Activated naive CD4-positive, alpha-beta T cell (primary cell): ENCODE measurements around the gene TFEB.

Experiments
- DNase-seq, 4 experiments: peaks; one replicate each; lab custom pipeline; 2025; lab: John Stamatoyannopoulos, UW

TFEB gene

DNA sequence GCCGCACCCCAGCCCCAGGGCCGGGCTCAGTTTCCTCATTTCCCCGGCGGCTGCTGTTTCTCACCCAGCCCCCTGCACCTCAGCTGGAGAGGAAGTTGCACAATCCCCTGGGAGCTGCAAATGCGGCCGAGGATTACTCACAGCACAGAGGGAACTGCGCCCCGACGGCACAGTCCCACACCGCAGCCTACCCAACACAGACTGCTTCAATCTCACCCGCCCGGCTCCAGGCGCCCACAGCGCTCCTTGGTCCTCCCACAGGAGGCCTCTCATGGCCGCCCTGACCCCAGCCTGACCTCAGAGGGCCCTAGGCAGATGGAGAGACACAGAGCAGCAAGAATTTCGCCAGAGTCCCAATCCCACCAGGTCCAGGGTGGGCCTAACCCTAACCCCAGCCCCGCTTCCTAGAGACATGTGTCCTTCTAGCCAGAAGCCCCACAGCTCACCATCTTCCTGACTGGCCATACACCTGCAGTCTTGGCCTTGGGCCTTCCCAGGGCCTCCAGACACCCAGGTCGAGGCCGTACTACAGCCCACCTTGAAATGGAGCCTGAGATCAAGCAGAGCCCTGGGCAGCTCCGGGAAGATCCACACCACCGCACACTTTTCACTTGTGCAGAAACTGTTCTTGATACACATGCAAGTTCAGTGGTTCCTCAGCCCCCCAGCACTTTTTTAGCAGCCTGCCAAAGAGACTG is 11.7 kb downstream of the TFEB start:
- no peak for DNase-seq

DNA sequence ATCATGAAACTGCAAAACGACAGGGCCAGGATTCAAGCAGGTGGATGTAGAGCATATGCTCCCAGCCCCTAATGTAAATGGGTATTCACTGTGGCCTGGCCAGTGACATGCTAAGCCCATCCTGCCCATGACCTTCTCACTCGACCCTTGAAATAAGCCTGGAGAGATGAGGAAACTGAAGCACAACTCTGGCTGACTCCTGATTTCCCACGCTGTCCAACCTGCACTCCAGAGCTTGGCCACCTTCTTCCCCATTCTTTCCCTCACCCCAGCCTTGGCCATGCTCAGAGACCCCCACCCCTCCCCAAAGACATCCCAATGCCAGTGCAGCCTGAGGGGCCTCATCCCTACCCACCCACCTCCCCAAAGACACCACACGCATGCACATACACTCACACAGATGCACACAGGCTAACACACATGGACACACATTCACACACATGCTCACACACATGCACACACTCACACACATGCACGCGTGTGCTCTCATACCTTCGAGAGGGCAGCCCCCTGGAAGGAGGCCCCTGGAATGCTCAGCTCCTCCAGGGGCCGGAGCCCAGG is 12.4 kb downstream of the TFEB start:
- DNase-seq = no peak

DNA sequence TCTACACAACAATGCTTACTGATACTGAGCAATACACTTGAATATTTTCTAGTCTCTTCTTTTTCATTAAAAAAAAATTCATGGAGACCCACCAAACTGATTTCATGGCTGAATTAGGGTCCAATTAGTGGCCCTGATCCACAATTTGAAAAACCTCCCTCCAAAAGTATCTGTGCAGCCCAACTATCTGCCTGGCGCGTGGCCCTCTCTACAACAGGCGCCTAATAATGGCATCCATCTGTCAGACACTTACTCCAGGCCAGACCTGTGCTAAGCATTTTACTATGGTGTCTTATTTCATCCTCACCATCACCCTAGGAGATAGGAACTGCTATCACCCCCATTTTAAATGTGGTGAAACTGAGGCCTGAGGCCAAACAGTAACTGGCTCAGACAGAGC is 14.0 kb downstream of the TFEB start:
- DNase-seq = no peak

DNA sequence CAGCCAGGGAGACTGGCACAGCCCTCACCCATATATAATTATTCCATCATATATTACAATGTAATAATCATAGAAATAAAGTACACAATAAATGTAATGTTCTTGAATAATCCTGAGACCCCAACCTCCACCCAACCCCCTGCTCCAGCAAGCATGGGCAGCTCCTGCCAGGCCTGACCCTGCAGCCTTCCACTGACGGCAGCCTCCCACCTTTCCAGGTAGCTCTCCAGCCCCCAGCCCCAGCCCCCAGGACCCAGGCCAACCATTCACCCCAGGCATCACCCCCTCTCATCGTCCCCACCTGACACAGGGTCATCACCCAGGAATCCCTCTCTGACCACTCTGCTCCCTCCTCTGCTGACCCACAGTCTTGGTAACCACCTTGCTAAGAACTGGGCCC is 14.6 kb downstream of the TFEB start:
- no peak for DNase-seq

DNA sequence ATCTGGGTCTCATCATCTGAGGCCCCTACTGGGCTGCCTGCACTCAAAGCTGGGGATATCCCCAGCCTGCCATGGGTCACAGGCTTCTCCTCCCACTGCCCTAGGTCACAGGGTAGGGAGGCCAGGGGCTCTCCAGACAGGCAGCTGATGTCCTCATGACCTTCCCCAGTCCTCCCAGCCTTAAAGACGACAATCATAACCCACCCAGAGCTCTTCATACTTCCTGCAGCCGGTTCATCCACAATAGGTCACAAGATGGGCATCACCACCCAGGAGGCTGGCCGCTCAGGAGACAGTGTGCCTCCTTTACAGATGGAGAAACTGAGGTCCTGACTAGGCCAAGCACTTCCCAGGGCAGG is 15.2 kb downstream of the TFEB start:
- no peak for DNase-seq

DNA sequence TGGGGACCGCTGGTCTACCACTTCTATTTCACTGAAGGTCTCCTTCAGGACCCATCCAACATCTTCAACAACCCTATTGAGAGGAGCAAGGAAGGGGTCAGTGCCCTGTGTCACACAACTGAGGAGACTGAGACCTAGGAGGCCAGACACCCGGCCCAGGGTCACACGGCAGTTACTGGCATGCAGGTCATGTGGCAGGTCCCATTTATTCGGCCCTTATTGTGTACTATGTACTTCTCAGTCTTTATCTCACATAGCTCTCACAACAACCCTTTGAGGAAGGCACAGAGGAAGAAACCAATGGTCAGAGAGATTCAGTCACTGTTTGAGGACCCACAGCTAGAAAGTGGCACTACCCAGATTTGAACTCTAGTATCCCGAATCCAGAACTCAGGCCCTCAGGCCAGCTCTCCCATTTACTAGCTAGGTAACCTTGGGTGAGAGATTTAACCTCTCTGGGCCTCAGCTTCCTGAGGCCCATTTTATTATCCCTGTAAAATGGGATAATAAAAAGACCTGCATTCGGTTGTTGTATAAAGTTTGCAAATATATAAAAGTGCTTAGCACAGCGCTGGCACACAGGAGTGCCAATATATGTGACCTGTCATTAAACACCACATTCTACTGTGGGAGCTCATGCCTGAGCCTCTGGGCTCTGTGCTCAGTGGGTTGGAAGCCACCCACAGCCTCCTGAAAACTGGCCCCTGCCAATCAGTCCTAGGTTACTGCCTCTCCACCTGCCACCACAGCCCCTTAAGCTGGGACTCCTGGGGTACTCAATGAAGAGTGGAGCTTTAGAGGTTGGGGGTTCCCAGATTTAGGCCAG is 15.8 kb downstream of the TFEB start:
- DNase-seq = no peak

DNA sequence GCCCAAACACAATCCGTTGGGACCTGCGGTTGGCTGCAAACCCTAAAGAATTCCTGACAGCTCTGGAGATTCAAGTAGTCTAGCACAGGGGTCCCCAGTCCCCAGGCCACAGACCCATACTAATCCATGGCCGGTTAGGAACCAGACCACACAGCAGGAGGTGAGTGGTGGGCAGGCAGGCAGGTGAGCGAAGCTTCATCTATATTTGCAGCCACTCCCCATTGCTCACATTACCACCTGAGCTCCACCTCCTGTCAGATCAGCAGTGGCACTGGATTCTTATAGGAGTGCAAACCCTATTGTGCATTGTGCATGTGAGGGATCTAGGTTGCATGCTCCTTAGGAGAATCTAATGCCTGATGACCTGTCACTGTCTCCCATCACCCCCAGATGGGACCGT is 16.6 kb downstream of the TFEB start:
- no peak for DNase-seq

DNA sequence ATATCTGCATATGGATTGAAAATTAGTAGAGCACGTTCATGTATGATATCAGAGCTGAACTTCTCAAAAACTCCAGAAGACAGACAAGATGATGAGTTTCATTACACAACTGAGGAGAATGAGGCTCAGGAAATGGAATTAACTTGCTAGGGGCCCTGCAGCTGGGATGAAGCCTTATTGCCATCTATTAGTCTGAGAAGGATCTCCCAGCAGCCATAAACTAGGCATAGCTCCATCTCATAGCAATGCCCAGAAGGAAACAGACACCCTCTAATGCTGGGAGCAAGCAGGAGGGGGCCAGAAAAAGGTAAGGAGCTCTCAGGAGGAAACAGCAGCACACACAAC is 18.0 kb downstream of the TFEB start:
- no peak for DNase-seq

DNA sequence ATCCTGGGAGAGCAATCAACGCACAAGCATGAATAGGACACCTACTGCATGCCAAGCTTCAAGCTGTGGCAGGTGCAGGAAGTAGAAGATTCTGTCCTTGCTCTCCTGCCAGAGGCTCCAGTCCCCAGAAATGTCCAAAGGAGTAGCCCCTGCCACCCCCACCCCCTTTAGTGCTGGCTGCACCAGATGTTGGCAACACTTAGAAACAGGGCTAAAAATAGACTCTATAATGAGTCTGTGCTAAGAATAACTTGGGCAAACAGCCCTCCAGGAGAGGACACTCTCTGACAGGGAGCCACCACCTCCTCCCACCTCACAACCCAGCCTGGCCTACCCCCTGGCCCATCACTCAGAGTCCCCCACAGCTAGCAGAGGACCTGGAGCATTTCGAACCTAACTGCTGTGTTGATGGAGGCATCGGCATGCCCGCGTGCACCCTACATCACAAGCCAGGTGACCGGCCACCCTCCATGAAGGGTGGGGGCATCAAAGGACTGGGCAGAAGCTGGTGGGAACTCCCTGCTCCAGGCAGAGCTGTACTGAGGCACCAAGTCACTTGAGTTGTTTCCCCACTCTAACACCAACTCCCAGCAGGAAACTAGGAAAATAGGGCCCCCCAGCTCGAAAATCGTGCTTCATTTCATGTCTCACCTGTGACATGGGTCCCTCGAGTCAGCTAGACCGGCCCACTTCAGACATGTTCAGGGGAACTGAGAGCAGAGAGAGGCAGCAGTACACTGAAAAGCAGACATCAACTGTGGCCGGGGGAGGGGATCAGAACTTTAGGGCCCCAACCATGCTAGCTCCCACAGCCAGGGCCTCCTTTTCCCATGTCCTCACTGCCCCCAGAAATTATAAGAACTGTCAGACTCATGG is 18.7 kb downstream of the TFEB start:
- DNase-seq = no peak

DNA sequence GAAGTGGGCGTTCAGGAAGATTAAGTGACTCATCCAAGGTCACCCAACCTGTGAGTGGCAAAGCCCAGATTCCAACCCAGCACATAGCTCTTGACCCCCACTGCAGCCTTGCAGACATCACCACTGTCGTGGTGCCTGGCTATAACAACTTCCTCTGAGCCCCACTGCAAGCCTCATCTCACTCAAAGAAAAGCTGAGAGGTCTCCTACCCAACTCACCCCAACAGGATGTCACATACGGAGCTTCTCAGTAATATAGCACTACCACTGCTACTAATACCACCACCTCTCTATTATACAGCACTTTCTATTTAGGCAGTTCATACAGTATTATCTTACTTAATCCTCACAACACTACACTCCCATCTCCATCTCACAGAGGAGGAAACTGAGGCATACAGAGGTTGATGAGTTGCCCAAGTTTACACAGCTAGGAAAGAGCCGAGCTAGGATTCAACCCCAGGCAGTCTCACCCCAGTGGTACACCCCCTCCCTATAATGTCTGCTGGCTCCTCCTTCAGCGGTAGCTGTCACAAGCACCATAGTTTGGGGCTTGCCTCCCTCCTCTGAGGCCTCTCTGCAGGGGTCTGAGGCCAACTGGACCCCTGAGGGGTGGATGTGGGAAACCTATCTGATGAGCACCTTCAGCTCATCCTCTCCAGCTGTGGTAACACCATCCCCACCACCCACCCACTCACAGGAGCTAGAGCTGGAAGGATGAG is 19.5 kb downstream of the TFEB start:
- DNase-seq = no peak

DNA sequence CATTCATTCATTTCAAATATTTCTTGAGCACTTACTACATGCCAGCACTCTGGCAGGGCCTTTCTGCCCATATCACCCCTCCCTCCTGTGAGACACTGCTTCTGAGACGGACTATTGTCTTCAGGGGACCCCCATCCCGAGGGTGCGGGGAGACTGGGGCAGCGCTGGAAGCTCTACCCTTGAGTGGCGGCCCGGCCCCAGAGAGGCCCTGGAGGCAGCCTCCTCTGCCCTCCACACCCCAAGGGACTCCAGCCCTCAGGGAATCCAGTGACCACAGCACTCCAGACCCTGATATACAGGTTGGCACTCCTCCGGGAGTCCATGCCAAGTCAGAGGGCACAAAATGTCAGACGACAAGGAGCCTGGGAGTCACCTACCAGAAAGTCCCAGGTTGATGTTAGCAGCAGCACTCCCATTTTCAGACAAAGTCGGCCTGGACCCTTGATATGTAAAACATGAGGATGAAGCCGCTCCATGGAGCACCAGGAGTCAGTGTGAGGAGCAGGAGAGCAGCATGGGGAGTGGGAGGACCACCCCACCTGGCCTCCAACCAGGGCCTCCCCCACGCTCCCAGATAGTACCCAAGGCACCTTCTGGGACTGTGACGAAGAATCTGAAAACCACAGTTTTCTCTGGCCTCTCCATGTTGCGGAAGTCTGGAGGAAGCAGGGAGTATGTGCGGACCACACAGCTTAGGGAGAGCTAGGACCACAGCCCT is 20.7 kb downstream of the TFEB start:
- DNase-seq = no peak

DNA sequence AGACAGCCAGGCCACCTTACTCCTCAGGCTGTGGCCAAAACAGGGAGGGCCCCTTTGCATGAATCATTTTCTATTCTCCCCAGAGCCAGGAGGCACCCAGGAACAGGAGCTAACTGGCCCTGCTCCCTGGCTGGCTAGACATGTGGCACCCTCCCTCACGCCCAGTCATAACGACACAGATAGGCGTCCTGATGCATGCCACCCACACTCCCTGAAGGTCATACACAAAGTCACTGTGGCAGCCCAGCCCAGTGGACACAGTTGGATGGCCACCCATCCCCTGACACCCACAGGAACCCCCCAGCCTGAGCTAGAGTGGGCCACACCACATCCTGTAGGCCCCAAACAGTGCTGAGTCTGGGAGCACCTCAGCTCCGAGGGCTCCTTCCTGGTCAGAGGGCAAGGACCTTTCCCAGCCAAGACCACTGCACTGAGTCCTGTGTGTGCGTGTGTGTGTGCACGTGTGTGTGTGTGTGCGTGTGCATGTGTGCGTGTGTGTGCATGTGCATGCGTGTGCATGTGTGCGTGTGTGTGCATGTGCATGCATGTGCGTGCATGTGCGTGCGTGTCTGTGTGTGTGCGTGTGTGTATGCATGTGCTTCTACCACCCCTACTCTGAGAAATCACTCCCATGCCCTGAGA is 21.6 kb downstream of the TFEB start:
- no peak for DNase-seq

DNA sequence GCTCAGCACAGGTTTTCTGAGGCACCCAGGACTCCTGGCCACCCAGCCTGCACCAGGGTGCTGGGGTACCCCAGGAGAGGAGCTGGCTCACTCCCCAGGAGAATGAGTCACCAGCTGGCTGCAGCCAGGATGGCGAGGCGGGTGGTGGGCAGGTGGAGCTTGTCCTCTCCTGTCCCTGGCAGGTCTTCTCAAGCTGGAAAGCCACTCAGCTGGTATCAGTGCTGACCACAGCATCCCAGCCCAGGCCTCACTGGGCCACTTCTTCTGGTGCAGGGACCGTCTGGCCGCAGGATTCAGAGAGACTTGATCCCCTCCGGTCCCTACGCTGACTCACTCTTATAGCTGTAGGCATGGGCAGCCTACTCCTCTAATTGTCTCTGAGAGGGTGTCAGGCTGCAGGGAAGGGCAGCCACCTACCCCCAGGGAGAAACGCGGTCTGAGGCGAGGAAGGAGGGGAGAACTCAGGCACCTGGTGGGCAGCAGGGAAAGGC is 22.2 kb downstream of the TFEB start:
- no peak for DNase-seq

DNA sequence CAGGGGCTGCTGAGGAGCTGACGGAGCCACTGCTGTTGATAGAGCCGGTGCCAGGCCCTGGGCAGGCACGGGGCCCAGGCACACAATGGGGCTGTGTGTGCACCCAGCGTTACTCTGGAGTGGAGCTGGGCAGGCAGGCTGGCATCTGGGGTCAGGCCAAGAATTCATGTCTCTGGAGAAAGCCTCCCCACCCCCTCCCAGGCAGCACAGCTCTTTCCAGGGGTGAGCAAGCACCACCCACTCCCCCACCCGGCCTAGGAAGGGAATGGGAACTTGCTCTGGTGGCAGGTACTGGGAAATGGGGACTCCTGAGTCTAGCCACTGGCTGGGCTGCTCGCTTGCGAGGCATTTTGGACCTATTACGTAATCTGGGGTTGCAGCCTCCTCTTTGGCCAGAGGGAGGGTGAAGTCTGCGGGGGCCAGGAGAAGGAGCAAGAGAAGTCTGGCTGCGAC is 22.7 kb downstream of the TFEB start:
- DNase-seq = no peak

DNA sequence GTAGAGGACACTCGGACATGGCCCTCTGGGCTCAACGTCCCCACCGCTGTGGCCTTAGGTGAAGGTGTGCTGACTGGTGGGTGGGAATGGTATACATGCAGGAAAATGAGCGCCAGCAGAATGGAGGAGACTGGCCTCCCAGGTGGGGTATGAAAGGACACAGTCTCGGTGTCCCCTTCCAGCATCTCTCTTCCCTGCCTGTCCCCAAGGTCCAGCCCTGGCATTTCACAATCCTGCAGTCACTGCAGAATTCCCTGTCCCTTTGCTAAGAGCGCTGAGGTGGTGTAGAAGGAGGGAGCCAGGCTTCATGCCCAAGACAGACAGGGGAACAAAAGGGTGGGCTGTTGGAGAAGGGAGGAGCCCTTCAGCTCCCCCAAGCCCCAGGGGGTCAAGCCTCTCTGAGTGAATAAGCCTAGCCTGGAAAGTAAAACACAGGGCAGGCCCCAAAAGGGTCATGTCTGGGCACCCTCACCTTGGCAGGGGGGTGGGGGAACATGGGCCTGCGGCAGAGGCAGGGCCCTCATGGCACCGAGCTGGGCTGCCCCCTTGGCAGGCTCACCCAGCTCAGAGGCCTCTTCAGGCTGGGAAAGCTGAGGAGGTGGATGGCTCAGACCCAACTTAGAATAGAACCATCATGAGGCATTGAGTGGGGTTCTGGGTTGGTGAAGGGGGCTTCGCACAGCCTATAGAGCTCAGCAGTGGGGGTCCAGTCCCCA is 23.9 kb downstream of the TFEB start:
- no peak for DNase-seq

DNA sequence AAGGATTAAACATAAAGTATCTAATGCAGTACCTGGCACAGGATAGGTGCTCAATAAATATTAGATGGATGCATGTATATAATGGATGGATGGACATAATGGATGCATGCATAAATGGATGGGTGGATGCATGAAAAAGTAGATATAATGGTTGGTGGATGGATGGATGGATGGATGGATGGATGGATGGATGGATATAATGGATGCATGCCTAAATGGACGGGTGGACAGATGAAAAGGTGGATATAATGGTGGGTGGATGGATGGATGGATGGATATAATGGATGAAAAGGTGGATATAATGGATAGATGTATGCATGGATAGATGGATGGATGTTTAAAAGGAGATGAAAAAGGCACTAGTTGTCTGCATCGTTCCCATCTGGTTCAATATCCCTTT is 26.0 kb downstream of the TFEB start:
- no peak for DNase-seq

DNA sequence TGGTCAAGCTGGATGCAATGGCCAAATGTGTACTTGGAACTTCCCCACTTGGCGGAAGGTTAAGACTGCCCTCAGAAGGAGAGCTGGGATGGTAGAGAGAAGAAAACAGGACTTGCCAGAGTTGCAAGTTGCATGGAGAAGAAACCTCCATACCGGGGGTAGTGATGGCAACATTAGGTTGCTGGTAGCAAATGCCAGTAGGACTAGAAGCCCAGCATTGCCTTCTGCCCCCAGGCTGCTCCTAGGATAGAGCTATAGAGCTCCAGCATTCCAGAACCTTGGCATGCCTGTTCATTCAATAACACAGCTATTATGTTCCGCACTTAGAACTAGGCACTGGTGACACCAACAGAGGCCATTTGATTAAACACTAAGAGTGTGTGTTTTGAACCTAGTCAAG is 26.6 kb downstream of the TFEB start:
- DNase-seq = no peak

DNA sequence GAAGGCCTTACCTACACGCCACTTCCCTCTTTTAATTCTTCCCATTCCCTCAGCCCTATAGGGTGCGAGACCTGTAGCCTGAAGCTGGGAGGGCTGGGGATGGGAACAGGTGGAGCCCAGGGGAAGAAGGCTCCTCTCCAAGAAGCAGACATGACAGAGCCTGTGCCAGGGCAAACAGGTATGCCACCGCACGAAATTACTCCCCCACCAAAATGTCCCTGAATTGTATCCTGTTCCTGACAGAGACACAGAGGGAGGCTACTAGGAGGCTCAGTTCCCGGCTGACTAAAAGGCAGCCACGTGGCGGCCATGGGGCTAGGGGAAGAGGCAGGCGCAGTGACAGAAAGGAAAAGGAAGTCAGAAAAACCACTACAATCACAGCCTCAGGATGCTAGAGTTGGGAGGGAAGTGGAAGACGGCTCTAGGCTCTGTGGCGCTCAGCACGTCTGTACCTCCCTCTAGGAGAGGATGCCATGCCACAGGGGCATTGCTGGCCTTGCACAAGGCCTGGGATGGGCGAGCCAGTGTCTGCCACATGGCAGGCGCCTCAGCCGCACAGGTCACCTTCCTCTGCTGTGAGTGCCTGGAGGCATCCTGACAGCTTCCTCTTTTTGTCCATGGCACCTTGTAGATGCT is 27.7 kb downstream of the TFEB start:
- peak in 1 of 4 experiments; percentile 16 for DNase-seq

DNA sequence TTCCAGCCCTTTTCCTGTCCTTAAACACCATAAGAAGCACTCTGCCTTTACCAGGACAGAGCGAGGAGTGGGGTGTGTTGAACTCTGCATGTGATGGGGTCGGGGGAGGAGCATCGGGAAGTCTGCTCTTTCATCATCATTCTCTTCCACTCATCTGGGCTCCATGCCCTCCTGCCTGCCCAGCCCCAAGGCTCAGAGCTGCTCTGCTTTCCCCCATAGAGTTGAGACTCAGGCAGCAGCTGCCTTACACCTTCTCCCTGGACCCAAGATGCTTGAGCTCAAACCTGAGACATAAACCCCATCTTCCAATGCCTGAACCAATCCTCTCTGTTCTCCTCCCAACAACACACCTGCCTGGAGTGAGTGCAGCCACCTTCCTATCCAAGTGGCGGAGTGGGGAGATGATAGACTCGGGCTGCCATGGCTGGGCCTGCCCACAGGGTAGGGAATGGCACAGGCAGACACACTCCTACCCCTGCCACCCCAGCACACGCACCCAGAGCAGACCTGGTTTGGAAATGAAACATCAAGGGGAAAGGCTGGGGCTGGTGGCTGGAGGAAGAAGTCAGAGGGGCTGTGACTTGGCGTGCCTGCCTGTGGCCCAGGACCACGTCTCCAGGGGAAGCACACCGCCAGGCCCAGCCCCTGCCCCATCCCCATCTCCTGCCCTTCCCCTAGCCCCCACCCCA is 28.4 kb downstream of the TFEB start:
- DNase-seq = no peak
